Measurements from ENCODE around the gene C16orf89.

The C16orf89 gene

DNA sequence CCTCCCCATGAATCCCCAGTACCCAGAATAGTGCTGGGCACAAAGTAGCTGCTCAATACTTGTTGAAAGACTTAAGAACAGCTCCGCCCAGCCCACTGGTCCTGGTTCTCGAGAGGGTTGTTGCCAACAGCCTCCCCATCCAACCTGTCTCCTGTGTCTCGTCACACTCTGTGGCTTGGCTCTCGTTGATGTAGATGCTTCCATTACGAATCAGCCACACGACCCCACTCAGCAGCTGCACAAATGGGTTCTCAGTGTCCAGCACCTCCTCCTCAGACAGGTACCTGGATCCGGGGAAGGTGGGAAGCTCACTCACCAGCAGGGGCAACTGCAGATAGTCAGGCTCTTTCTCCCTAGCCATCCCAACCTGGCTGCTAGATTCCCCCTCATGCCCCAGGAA is 34.2 kb downstream of the C16orf89 start:
- in situ Hi-C loops (cut with MboI; ENCODE audit: low sequenced_read_pairs), result no loop called here

DNA sequence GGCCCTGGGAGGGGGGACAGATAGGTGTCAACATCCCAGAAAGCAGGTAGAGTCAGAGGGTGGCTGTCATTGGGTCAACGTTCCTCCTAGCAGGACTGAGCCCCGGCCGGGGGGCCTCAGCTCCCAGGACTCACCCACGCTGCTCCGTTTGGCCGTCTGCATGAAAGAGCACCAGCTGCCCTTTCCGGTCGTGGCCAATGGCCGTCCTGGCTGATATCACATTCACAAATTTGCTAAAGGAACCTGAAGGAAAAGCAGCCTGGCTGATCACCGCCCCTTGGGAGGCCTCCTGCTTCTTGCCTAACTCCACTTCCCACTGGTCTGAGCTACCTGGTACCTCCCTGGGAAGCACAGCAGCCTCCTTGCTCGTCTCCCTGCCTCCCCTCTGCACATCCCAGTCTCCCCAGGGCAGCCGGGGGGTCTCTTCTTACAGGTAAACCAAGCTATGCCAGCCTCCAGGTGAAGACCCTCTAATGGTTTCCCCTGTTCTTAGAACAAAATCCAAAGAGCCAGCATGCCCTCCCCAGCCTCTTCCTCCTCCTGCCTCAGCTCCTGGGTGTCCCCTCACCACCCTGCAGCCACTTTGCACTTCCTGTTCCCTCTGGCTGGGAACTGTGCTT is 35.4 kb downstream of the C16orf89 start:
- in situ Hi-C loops (cut with MboI; ENCODE audit: low sequenced_read_pairs), result no loop called here

DNA sequence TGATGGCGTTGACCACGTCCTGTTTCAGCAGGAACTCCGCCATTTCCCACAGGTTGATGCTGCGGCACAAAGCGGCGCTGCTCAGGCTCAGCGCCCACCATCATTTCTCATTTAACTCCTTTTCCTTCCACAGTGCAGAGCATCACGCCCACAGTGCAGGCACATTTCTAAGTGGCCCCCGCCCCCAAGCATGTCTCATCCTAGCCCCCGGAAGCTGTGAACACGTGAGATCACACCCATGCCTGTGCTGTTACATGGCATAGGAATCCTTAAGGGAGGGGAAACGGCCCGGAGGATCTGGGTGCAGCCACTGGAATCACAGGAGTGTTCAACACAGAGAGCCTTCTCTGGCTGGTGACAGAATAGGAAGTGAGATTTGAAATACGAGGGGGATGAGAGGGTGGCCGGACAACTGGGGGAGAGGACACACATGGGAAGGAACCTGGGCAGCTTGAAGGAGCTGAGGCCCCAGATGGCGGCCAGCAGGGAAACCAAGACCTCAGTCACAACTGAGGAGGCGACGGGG is 36.7 kb downstream of the C16orf89 start:
- in situ Hi-C loops (cut with MboI; ENCODE audit: low sequenced_read_pairs), result no loop called here

DNA sequence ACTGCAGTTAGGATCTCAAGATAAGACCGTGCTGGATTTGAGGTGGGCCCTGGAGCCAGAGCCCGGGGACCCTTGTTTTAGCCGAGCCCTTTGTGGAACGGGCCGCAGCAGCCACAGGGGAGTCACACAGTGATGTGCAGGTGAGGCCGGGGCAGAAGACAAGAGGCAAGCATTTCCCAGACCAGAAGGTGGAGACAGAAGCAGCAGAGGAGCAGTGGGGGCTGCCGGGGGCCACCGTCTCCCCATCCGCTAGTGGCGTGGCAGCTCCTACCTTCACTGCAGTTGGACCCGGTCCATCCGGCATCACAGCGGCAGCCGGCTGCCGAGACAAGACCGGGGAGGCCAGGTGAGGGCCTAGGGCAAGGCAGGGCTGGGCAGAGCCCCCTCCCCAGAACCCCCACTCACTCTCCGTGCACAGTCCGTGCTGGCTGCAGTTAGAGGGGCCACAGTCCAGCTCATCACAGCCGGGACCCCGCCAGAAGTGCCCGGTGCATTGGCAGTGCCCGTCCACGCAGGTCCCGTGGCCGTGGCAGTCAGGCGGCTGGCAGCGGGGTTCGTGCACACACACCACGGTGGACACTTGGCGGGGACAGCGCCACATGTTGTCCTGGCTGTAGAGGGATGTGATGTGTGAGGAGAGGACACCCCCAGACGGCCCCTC is 38.1 kb downstream of the C16orf89 start:
- in situ Hi-C loops (cut with MboI; ENCODE audit: low sequenced_read_pairs), result no loop called here

DNA sequence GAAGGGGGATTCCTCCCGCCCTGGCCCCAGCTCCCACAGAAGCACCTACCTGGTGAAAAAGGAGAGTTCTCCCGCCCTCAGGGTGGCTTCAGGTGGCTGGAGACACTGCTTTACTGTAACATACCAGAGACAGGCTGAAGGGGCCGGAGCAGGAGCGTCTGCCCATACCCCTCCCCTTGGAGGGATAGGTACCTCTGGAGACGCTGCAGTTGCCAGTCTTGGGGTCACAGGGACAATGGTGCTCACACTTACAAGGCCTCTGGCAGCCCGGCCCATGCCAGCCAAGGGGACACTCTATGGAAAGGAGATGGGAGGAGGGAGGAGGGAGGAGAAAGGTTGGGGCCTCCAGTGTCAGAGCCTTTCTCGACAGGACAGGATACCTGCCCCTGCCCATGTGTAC is 38.7 kb downstream of the C16orf89 start:
- in situ Hi-C loops (cut with MboI; ENCODE audit: low sequenced_read_pairs), result no loop called here

DNA sequence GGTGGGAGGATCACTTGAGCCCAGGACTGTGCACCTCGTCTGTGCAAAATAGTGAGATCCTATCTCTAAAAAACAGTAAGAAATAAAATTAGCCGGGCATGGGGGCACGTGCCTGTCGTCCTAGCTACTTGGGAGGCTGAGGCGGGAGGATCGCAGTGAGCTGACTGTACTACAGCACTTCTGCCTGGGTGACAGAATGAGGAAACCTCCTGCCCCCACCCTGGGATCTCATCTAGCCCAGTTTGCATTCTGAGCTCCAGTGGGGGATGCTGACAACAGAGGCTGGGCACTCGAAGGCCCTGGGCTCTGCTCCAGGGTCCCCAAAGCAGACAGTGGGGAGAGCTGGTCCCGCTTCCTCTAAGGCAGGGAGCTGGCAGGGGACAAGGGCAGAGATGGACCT is 39.1 kb downstream of the C16orf89 start:
- in situ Hi-C loops (cut with MboI; ENCODE audit: low sequenced_read_pairs), result no loop called here

DNA sequence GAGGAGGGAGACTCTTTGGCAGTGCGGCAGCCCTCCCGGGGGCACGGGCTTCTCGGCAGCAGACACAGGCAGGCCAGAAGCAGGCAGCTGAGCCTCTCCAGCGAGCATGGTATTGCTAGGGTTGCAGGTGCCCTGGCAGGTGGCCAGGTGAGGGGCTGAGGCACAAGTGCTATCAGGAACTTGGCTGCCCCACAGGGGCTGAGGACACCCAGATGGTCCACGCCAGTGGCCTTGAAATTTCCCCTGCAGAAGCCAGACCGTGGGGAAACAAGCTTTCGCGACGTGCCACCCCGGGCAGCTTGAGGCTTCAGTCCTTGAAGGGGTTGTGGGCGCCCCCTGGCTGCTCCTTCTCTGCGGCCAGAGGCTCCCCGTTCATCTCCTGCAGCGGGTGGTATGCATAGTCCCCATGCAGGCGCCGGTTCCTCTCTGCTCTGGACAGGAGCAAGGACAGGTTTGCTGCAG is 40.6 kb downstream of the C16orf89 start:
- in situ Hi-C loops (cut with MboI; ENCODE audit: low sequenced_read_pairs), result no loop called here

DNA sequence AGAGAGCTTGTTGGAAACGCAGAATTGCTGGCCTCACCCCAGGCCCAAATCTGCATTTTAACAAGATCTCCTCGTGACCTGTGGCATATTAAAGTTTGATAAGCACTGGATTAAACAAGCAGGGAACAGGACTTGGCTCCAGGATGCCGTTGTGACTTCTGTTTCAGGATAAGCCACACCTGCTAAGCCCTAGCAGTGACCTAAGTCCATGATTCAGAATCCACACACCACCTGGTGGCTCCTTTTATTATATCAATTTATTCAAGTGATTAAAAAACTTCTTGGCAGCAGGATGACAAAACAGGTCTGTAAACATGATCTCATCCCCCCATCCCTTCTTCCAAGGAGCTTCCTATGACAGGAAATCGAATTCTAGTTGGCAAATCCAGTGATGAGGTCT is 41.1 kb downstream of the C16orf89 start:
- in situ Hi-C loops (cut with MboI; ENCODE audit: low sequenced_read_pairs), result no loop called here

DNA sequence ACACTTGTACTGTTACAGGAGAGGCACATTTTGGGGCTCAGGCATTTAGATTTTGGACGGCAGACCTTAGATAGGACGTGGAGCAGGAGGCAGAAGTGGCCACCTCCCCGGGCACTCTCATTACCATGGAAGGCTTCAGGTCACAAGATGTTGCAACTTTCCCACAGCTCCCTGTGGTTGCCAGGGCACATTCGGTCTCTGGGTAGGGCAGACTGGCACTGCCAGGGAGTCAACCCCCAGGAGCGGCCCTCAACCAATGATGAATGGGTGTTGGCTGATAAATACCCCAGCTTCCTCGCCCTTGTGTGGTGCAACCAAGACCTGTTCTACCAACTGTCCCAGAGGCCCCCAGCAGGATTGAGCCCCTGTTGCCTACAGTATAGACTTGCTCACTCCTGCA is 43.2 kb downstream of the C16orf89 start:
- in situ Hi-C loops (cut with MboI; ENCODE audit: low sequenced_read_pairs), result no loop called here

DNA sequence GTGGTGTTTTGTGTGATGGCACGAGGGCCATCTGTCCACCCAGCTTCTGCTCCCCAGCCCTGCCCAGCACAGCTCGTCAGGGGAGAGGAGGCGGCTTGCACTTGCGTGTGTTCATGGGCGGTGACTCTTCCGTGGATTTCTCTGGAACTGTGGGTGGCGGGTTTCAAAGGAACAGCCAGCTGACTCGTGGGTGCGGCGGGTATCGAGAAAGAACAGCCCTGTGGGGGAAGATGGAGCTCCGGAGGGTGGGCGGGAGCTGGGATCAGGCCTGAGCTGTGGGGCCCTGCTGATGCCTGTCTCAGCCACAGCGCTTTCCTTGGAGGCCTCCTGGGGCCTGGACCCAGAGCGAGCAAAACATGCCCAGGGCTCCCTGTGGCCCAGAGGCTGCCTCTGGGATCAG is 45.2 kb downstream of the C16orf89 start:
- in situ Hi-C loops (cut with MboI; ENCODE audit: low sequenced_read_pairs), result no loop called here

DNA sequence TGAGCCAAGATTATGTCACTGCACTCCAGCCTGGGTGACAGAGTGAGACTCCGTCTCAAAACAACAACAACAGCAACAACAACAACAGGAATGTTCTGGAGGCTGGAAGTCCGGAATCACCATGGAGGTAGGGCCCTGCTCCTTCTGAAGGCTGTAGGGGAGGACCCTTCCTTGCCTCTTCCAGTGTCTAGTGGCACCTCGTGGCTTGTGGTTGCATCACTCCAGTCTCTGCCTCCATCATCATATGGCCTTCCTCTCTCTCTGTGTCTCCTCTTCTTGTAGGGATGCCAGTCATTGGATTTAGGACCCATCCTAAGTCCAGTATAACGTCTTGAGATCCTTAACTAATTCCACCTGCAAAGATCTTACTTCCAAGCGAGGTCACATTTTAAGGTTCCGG is 46.0 kb downstream of the C16orf89 start:
- in situ Hi-C loops (cut with MboI; ENCODE audit: low sequenced_read_pairs), result no loop called here

DNA sequence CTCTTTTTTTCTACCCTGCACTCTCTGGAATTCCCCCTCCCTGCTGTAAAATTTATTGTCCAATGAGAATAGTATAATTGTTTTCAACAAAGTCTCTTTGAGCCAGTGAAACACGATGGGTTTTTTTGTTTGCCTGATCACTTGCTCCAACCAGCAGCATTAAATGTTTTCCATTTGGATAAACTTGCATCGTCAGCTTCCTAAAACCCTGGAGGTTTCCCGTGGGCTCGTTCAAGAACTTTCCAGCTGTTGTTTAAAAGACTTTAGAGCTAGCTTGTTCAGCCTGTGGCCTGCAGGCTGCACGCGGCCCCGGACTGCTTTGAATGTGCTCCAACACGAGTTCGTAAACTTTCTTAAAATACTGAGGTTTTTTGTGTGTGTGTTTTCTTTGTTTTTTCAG is 47.0 kb downstream of the C16orf89 start:
- in situ Hi-C loops (cut with MboI; ENCODE audit: low sequenced_read_pairs), result no loop called here

DNA sequence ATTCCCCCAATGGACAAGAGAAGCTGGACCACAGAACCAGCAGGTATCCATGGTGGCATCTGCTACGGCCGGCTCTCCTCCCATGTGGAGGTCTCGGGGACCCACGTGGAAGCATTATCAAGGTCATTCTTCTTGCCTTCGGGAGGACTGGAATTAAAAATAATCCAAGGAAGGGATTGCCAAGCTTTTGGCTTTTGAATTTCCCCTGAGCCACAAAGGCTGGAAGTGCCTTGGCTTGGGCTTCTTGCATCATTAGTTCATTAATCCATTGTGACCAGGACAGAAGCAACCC is 48.1 kb downstream of the C16orf89 start:
- in situ Hi-C loops (cut with MboI; ENCODE audit: low sequenced_read_pairs), result no loop called here

DNA sequence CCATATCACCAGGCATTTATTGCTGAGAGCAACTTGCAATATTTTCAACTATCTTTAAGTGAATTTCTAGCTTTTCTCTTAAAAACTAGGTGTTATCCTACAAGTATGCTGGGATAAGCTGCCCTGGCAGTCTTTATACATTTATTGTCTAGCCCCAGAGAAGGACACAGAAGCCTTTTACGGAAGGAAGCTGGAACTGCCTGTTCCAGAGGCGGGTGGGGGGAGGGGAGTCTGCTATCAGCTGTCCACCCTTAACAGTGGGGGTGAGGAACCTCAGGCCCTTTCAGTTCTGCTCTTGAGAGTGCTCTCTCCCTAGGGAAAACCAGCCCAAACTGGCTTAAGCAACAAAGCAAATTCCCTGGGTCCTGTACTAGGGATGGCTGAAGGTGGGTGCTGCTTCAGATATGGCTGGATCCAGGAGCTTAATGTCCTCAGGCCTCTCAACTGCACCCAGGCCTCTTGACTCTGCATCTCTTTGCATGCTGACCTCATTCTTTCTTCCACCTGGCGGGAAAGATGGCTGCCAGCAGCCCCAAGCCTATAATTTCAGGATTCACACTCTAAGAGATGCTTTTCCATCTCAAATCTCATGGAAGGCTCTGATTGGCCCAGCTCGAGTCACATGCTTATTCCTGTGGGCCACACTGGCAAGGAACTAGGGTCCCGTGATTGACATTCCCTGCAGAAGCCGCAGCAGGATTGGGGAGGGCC is 48.6 kb downstream of the C16orf89 start:
- in situ Hi-C loops (cut with MboI; ENCODE audit: low sequenced_read_pairs), result no loop called here

DNA sequence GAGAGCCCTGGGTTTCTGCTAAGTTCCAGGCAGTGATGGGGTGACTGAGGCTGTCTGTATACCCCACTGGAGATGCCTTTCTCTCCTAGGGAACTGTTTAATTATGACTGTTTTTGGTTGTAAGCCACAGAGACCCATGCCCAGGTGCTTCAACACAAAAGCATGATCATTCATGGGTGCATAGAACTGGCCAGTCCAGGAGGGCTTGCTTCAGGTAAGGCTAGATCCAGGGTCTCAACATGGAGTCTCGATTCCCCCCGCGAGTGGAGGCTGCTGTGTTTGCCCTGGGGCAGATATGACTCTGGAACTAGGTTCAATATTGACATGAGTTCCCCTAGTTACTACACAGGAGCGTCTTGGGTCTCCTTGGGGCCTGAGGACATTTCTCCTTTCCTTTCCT is 49.9 kb downstream of the C16orf89 start:
- in situ Hi-C loops (cut with MboI; ENCODE audit: low sequenced_read_pairs), result no loop called here

DNA sequence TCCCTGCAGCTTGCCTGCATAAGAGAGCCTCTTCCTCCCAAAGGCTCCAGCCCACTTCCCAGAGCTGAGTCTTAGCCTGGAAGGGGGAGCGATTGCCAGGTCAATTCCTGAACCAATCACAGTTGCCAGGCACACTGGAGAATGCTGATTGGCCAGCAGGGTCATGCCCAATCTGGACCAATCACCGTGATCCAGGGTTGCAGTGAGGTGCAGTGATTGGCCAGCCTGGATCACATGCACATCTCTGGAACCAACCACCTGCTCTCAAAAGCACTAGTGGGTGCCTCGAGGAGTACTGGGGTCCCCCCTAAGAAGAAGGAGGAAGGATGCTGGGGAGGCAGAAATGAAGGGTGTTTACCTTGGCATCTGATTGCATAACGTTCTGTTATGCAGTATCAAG is 50.4 kb downstream of the C16orf89 start:
- in situ Hi-C loops (cut with MboI; ENCODE audit: low sequenced_read_pairs), result no loop called here

DNA sequence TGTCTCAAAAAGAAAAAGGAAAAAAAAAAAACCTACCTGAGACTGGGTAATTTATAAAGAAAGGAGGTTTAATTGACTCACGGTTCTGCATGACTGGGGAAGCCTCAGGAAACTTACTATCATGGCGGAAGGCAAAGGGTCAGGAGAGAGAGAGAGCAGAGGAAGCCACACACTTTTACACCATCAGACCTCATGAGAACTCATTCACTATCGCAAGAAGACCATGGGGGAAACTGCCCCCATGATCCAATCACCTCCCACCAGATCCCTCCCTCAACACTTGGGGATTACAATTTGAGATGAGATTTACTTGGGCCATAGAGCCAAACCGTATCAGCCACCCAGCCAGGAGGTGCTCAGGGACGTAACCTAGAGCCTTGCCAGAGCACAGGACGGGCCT is 52.9 kb downstream of the C16orf89 start:
- in situ Hi-C loops (cut with MboI; ENCODE audit: low sequenced_read_pairs), result no loop called here

DNA sequence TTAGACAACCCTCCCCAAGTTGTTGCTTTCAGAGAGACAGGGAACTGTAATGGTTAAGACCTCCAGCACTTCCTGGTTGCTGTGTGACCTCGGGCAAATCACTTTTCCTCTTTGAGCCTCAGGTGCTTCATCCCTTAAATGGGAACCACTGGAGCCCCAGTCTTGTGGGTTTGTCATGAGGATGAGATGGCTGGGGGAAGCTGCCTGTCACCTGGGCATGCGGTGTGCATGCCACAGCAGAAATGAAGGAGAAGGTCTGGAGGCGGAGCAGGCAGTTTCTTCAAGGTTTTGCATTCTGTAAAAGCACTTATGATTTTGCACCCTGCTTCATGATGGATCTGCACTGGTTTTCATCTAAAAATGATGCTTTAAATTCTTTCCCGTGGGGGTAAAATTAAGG is 54.1 kb downstream of the C16orf89 start:
- in situ Hi-C loops (cut with MboI; ENCODE audit: low sequenced_read_pairs), result no loop called here

DNA sequence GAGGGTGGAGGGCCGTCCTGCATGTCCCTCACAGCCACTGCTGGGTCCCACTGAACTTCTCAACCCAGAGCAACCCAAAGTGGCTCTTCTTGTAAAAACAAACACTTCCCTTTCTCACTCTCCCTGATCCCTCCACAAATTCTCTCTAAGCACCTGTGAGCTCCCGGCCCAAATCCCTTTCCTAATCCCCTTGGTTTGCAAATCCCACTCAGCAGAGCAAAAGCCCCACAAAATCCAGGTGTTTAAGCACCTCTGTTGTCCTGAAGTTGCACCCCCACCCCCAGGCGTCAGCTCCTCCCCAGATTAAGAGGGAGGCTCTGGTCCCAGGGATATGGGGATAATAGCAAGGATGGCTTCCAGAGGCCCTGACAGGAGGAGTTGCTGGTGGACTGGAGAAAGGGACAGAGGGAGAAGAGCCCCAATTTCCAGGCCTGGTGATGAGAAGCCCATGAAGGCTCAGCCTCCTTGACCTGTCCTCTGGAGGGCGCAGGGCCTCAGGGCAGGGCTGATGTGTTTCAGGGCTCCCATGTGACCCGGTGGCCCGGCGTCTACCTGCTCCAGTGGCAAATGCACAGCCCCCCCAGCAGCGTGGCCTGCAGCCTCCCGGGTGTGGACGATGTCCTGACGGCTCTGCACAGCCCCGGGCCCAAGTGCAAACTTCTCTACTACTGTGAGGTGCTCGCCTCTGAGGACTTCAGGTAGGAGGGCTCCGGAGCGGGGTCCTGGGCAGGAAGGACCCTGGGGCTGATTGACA is 55.0 kb downstream of the C16orf89 start:
- in situ Hi-C loops (cut with MboI; ENCODE audit: low sequenced_read_pairs), result no loop called here

DNA sequence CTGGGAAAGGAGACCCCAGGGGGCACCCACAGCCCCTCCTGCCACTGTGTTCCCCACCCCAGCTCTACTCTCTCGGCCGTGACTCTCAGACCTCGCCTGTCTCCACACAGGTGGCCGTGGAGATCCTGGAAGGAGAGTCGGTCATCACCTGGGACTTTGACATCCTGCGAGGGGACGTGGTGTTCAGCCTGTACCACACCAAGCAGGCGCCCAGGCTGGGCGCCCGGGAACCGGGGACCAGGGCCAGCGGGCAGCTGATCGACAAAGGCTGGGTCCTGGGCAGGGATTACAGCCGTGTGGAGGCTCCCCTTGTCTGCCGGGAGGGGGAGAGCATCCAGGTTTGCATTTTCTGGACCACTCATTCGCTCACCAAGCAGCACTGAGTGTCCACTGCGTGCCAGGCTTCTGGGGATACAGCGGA is 57.4 kb downstream of the C16orf89 start:
- in situ Hi-C loops (cut with MboI; ENCODE audit: low sequenced_read_pairs), result no loop called here

DNA sequence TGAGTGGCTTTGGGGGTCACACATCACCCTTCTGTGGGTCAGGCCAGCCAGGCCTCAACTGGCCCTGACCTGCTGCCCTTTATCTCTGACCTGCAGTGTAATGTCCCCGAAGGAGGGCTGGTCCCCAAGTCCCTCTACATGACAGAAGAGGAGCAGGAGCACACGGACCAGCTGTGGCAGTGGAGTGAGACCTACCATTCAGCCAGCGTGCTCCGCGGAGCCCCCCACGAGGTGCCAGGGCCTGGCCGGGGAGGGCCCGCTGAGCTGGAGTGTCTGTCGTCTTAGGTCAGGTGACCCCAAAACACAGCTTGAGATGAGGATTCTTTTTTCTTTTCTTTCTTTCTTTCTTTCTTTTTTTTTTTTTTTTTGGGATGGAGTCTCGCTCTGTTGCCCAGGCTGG is 58.5 kb downstream of the C16orf89 start:
- in situ Hi-C loops (cut with MboI; ENCODE audit: low sequenced_read_pairs), result no loop called here
